ENCODE results near the gene SQOR.

GRCh38 chr15:45668386-45668785 is 33.6 kb downstream of the SQOR start:
- TF ChIP-seq POLR2AphosphoS5 (IDR thresholded peaks at IDR 0.05; ENCODE audit: low read depth) = no peak
- TF ChIP-seq REST (IDR thresholded peaks at IDR 0.05; ENCODE audit: unreplicated experiment) = no peak
- no peak for TF ChIP-seq EZH2 (IDR thresholded peaks at IDR 0.05; ENCODE audit: low read depth, unreplicated experiment)
- TF ChIP-seq EZH2phosphoT487 (IDR thresholded peaks at IDR 0.05; ENCODE audit: unreplicated experiment) = no peak
- TF ChIP-seq CTCF (conservative IDR thresholded peaks at IDR 0.05; ENCODE audit: low read depth in 2 of 2) = no peak
- no peak for TF ChIP-seq CREB1 (CRISPR knock-in tag; IDR thresholded peaks at IDR 0.05; ENCODE audit: low read depth)
- TF ChIP-seq ZNF114 (CRISPR knock-in tag; IDR thresholded peaks at IDR 0.05) = no peak
- TF ChIP-seq NANOG (IDR thresholded peaks at IDR 0.05; ENCODE audit: borderline replicate concordance) = no peak
- no peak for TF ChIP-seq ZNF462 (CRISPR knock-in tag; IDR thresholded peaks at IDR 0.05)
- no peak for TF ChIP-seq ETS1 (IDR thresholded peaks at IDR 0.05)
- TF ChIP-seq JUNB (IDR thresholded peaks at IDR 0.05; ENCODE audit: unreplicated experiment) = no peak
- TF ChIP-seq ZNF331 (CRISPR knock-in tag; IDR thresholded peaks at IDR 0.05; ENCODE audit: low read depth) = no peak
- TF ChIP-seq STAT1 (IDR thresholded peaks at IDR 0.05; ENCODE audit: unreplicated experiment) = no peak

All from GM23338 (cell line).